ENCODE measurements around the gene RAVER1.
"Not testable (repeated sequence)": the region's sequence is repeated elsewhere in the genome, so short reads cannot be mapped to it uniquely, and the experiment has no call there.

RAVER1 gene

DNA sequence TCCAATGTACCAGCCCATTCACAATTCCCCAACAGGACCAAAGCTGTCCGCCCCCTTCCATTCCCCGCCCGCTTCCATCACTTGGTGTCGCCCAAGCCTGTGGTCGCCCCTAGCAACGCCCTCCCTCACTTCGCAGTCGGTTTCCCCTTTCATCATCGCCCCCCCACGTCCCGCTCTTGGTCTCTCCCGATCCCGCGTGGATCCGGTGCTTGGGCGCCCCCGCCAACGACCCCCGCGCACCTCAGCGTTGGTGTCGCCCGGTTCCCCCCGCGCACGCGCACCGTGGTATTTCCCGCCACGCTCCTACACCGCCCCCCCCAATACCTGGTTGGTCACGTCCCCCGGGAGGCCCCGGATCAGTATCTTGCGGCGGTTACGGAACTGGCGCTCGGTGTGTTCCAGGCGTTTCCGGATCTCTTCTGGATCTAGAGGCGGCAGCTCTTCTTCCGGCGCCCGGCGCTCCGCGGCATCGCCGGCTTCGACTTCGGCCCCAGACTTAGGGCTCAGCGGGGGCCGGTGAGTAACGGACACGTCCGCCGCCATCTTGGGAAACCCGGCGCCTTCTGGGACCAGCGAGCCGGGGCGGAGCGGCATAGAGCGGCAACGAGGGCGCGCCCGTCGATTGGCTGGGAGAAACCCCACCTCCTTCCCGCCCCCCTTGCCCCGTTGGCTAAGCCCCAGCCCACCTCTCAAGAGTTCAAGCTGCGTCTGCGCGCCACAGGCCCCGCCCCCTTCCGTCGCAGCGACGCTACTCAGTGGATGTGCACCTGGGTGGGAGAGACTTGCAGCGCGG, at the start of gene RAVER1:
RAVER1 (minus strand) TSS at position 565 of the 793 bp plus-strand sequence; CDS start at position 543, 22 bp downstream.
- DNase-seq (ENCODE audit: low spot score): peak; percentile 96

DNA sequence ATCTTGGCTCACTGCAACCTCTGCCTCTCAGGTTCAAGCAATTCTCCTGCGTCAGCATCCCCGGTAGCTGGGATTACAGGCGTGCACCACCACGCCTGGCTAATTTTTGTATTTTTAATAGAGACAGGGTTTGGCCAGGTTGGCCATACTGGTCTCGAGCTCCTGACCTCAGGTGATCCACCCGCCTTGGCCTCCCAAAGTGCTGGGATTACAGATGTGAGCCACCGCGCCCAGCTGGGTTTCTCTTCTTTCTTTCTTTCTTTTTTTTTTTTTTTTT, 49.8 kb upstream of the RAVER1 start:
- not testable (repeated sequence) for DNase-seq (ENCODE audit: low spot score)

- peak; percentile 99 for DNase-seq (ENCODE audit: low spot score)
Measured at GRCh38 chr19:10380313-10381102, 47.2 kb upstream of the RAVER1 start, which contains the start of gene TYK2. TSS of gene TYK2 (minus strand) at chr19:10380572. CDS start at chr19:10378406, 2,166 bp downstream.

- peak; percentile 16 for DNase-seq (ENCODE audit: low spot score)
Measured at GRCh38 chr19:10379880-10380312, 46.6 kb upstream of the RAVER1 start.

DNA sequence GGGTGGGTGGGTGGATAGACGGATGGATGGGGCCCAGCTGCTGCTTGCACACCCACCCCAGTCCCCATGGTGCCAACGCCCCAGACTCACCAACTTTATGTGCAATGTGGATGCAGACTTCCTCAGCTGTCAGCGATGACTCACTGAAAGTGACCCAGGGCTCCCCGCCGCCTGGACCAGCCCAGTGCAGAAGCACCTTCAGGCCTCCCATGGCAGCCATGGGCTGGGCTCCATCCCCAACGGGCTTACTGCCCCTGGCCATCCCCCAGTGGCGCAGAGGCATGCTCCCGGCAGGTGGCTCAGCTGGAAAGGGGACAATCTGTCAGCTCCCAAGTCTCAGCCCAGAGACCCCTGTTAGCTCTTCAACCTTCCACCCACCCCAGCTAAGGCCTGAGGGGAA, 44.8 kb upstream of the RAVER1 start:
- no peak for DNase-seq (ENCODE audit: low spot score)

DNA sequence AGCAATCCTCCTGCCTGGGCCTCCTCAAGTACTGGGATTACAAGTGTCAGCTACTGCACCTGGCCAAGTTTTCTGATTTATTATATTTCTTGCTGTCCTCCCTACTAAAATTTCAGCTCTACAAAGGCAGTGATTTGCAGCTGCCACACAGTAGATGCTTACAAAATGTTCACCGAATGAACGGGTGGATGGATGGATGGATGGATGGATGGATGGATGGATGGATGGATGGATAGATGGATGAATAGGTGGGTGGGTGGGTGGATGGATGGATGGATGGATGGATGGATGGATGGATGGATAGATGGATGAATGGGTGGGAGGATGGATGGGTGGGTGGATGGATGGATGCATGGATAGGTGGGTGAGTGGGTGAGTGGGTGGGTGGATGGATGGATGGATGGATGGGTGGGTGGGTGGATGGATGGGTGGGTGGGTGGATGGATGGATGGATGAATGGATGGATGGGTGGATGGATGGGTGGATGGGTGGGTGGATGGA, 43.9 kb upstream of the RAVER1 start:
- DNase-seq (ENCODE audit: low spot score): not testable (repeated sequence)

DNA sequence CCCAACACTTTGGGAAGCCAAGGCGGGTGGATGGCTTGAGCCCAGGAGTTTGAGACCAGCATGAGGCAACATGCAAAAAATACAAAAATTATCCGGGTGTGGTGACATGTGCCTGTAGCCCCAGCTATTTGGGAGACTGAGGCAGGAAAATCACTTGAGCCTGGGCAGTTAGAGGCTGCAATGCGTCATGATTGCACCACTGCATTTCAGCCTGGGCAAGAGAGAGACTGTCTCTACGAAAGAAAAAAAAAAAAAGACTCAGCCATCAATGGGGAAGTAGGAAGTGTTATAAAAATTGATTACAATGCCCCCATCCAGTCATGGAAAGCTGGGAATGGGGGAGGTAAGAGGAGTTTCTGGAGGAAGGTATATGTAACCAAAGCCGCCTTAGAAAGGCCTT, 41.6 kb upstream of the RAVER1 start:
- DNase-seq (ENCODE audit: low spot score): no peak

GRCh38 chr19:10372690-10373089, 39.4 kb upstream of the RAVER1 start:
- DNase-seq (ENCODE audit: low spot score): no peak

- no peak for DNase-seq (ENCODE audit: low spot score)
Measured at GRCh38 chr19:10368101-10368803, 34.9 kb upstream of the RAVER1 start.

DNA sequence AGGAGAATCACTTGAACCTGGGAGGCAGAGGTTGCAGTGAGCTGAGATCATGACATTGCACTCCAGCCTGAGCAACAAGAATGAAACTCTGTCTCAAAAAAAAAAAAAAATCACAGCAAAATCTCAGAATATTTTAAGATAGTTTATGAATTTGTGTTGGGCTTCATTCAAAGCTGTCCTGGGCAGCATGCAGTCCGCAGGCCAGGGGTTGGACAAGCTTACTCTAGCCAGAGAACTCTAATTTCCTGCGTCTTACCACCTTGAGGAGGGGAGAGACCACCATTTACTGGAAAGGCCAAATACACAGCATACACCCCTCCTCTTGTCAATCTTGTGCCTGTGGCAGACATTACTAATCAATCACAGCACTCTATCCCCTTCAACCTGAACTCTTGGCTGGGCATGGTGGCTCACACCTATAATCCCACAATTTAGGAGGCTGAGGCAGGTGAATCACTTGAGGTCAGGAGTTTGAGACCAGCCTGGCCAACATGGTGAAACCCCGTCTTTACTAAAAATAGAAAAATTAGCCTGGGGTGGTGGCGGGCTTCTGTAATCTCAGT, 33.7 kb upstream of the RAVER1 start:
- DNase-seq (ENCODE audit: low spot score): not testable (repeated sequence)

DNA sequence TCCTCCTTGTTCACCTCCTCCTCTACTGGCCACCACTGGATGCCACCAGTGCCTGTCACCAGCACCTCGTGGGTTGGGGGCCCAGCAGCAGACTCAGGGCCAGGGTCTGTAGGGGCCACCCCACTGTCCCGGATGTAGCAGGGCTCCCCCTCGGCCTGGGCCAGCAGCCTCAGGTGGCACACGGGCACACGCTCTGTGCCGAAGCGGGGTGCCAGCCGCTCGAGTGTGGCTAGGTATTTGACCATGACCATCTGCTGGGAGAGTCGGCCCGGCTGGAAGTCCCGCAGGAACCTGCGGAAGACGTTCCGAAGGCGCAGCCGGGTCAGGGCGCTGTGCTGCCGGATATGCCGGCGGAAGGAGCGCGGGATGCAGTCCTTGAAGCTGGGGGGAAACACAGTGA, 32.2 kb upstream of the RAVER1 start:
- DNase-seq (ENCODE audit: low spot score): no peak

DNA sequence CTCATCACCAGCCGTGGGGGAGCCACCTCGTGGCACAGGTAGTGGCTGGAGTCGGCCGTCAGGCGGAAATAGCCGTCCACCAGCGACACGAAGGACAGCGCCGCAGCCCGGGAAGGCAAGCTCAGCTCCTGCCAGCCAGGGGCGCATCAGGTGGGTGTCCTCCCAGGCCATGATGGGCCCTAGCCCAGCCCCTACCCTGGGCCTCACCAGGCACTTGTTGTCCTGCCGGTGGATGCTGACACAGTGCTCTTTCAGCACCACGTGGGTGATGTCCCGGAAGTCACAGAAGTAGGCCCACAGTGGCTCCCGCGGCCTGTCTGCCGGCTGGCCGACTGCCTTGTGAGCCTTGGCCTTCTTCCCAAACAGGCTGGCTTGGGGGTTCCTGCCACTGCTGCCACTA, 31.3 kb upstream of the RAVER1 start:
- no peak for DNase-seq (ENCODE audit: low spot score)

- peak; percentile 87 for DNase-seq (ENCODE audit: low spot score)
Measured at GRCh38 chr19:10363789-10364281, 30.5 kb upstream of the RAVER1 start.

DNA sequence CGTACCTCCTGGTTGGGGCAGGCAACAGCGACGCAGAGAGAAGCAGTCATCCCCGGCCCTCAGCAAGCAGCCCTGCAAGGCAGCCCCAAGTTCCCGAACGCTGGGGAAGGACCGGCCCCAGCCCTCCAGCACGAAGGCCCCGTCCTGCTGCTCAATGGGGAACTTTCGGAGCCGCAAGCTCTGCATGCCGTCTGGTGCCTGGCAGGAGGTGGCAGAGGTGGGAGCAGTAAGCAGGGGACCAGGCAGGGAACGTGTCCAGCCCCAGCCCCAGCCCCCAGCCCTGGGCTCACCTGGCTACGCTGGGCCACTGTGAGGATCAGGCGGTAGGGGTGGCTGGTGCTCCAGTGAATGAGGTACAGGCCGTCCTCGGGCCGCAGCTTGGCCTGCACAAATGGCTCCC, 28.9 kb upstream of the RAVER1 start:
- no peak for DNase-seq (ENCODE audit: low spot score)

- DNase-seq (ENCODE audit: low spot score): no peak
Measured at GRCh38 chr19:10361569-10362011, 28.3 kb upstream of the RAVER1 start.

- no peak for DNase-seq (ENCODE audit: low spot score)
Measured at GRCh38 chr19:10356431-10356830, 23.1 kb upstream of the RAVER1 start.

DNA sequence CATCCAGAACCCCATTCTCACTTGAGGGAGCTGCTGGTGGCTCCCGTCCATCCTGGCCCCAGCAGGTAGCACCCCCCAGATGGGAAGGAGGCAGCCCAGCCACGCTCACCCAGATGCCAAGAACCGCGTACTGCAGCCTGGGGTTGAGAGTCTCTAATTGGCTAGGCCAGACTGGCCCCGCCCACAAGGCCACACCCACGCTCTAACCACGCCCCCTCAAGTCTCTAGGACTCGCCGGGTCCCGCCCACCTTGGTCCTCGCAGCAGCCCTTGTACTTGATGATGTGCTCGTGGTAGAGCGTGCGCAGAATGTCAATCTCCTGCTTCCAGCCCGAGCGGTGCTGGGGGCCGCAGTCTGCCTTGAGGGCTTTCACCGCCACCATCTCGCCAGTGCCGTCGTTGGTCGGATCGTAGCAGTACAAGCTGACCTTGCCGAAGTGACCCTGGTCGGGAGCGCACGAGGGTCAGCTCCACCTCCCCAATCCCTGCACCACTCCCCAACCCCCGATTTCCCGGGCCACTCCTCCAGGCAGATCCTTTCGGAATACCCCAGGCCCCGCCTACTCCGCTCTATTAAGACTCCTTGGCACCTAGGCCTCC, 20.6 kb upstream of the RAVER1 start:
- peak; percentile 50 for DNase-seq (ENCODE audit: low spot score)

GRCh38 chr19:10352764-10353671, 19.7 kb upstream of the RAVER1 start:
- DNase-seq (ENCODE audit: low spot score): no peak

DNA sequence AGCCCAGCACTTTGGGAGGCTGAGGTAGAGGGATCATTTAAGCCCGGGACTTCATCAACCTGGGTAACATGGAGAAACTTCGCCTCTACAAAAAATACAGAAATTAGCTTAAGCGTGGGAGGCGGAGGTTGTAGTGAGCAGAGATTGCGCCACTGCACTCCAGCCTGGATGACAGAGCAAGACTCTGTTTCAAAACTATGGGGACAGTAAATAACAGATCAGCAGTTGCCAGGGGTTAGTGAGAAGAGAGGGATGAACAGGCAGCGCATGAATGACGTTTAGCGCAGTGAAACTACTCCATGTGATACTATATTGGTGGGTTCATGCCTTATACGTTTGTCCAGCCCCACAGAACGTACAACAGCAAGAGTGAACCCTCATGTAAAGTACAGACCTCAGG, 13.2 kb upstream of the RAVER1 start:
- no peak for DNase-seq (ENCODE audit: low spot score)

- DNase-seq (ENCODE audit: low spot score): no peak
Measured at GRCh38 chr19:10344780-10345179, 11.5 kb upstream of the RAVER1 start.

Data from kidney tubule cell (primary cell).